PC-9 (cell line): ENCODE data around the gene DSTN. TPM values are rescaled to one million over a fixed set of nuclear protein-coding genes. Genes with fewer than 3 reads are reported as not detected.
A peak's percentile ranks its signal among the peaks of the same experiment; 100 is the strongest.

ENCODE experiments used
- BruUV-seq: library from RNA; stranded (reverse); fragments of 400-500 nt; replicated peaks from 2 replicates; lab custom pipeline; 2021; lab: Mats Ljungman, UMichigan
- CTCF ChIA-PET: fragments of 300-600 bp; sonication (Branson Sonifier 250); formaldehyde crosslinking; loops from one replicate; lab custom pipeline; 2022; ENCODE audit warnings: antibody characterized with exemption; lab: Charles Lee
- POLR2A ChIA-PET: fragments of 300-600 bp; sonication (Branson Sonifier 250); formaldehyde crosslinking; loops from one replicate; lab custom pipeline; 2022; ENCODE audit warnings: antibody characterized with exemption; ENCODE audit not compliant: unreplicated experiment; lab: Charles Lee
- DNase-seq, 2 experiments: peaks; one replicate each; pipeline versions ENCODE4 v3.0.0 to v3.0.0-alpha.2; 2015 to 2022; ENCODE audit warnings: mixed read lengths in 1 of 2
- H2AFZ ChIP-seq: fragments of 200-600 bp; sonication (generic); 2 replicates; pipeline ENCODE4 v1.8.1; 2017; ENCODE audit warnings: antibody characterized with exemption
- H3F3A ChIP-seq: fragments of 200-600 bp; sonication (generic); 2 replicates; pipeline ENCODE4 v1.8.1; 2017; ENCODE audit warnings: antibody characterized with exemption, mild to moderate bottlenecking, low read depth; ENCODE audit not compliant: insufficient read depth
- H3K27ac ChIP-seq: fragments of 200-600 bp; sonication (generic); 2 replicates; pipeline ENCODE4 v1.6.1; 2016; ENCODE audit warnings: mixed run types
- H3K27me3 ChIP-seq: fragments of 200-600 bp; sonication (generic); 2 replicates; pipeline ENCODE4 v1.6.1; 2016; ENCODE audit warnings: low read depth, mixed run types; ENCODE audit not compliant: insufficient read depth
- H3K36me3 ChIP-seq: fragments of 200-600 bp; sonication (generic); 2 replicates; pipeline ENCODE4 v1.6.1; 2016; ENCODE audit warnings: low read depth, mixed run types
- H3K4me1 ChIP-seq: fragments of 200-600 bp; sonication (generic); replicated peaks from 2 replicates; pipeline ENCODE4 v1.6.1; 2016; ENCODE audit warnings: mixed run types; ENCODE audit not compliant: insufficient read depth
- H3K4me2 ChIP-seq: fragments of 200-600 bp; sonication (generic); 2 replicates; pipeline ENCODE4 v1.6.1; 2017; ENCODE audit warnings: mixed run types
- H3K4me3 ChIP-seq: fragments of 200-600 bp; sonication (generic); 2 replicates; pipeline ENCODE4 v1.6.1; 2016; ENCODE audit warnings: mixed run types
- H3K79me2 ChIP-seq: fragments of 200-600 bp; sonication (generic); 2 replicates; pipeline ENCODE4 v1.6.1; 2017; ENCODE audit warnings: low read depth, mixed run types
- H3K9me2 ChIP-seq: fragments of 200-600 bp; sonication (generic); 2 replicates; pipeline ENCODE4 v1.8.1; 2017; ENCODE audit warnings: mild to moderate bottlenecking; ENCODE audit not compliant: insufficient read depth
- H3K9me3 ChIP-seq: fragments of 200-600 bp; sonication (generic); 2 replicates; pipeline ENCODE4 v1.8.1; 2016; ENCODE audit warnings: low read depth; ENCODE audit not compliant: insufficient read depth
- H4K20me1 ChIP-seq: fragments of 200-600 bp; sonication (generic); 2 replicates; pipeline ENCODE4 v1.8.1; 2017; ENCODE audit not compliant: insufficient read depth
- EZH2 ChIP-seq: fragments of 200-600 bp; sonication (generic); IDR thresholded peaks from 2 replicates; pipeline ENCODE4 v1.8.0; 2017; ENCODE audit warnings: antibody characterized with exemption, low read depth
- intact Hi-C: fragments of 100-400 bp; cut with micrococcal nuclease; formaldehyde crosslinking; loops from one replicate; pipeline ENCODE4 v1.10.0; 2022; ENCODE audit not compliant: unreplicated experiment
- total RNA-seq: library from RNA; stranded (reverse); gene quantifications from 2 replicates; pipeline ENCODE4 v1.2.3, GENCODE V29; 2021
- TF ChIP-seq, protein P1 (sequence below): fragments of 200-600 bp; sonication (generic); conservative IDR thresholded peaks from 2 replicates; pipeline ENCODE4 v1.6.1; 2017; ENCODE audit warnings: mixed run types, antibody characterized with exemption, mild to moderate bottlenecking, moderate library complexity

DSTN gene
- total RNA-seq, 1 experiment from 2014 or later, result 366 TPM

- Histone ChIP-seq H3K27me3 (no peaks in the 10 kb centered on the region), H3K4me1 (peaks cover 41% of the 10 kb centered on the region), H3K27ac (no peak overlapping the region), H3K36me3 (peaks cover 16% of the 10 kb centered on the region), H3K9me3 (no peaks in the 10 kb centered on the region; the same call in 1 of the 2 replicates), H3F3A (peaks cover 10% of the 10 kb centered on the region; the same call in 1 of the 2 replicates), H2AFZ (no peak overlapping the region), H3K79me2 (peaks cover 99% of the 10 kb centered on the region), H4K20me1 (peaks cover 67% of the 10 kb centered on the region), H3K9me2 (no peaks in the 10 kb centered on the region), H3K4me3 (no peak overlapping the region), H3K4me2 (no peak overlapping the region)
- ChIA-PET CTCF (interaction anchor here (0.5 to 1.0 kb wide), 2 partner anchors 13 to 935 kb away, joined by 3 to 5 read pairs; no protein-coding TSS in a partner anchor), POLR2A (no interaction called here)
- intact Hi-C loops, result no loop called here
- DNase-seq, result no peak
- no TSS peak for BruUV-seq
- TF ChIP-seq, protein P1, sequence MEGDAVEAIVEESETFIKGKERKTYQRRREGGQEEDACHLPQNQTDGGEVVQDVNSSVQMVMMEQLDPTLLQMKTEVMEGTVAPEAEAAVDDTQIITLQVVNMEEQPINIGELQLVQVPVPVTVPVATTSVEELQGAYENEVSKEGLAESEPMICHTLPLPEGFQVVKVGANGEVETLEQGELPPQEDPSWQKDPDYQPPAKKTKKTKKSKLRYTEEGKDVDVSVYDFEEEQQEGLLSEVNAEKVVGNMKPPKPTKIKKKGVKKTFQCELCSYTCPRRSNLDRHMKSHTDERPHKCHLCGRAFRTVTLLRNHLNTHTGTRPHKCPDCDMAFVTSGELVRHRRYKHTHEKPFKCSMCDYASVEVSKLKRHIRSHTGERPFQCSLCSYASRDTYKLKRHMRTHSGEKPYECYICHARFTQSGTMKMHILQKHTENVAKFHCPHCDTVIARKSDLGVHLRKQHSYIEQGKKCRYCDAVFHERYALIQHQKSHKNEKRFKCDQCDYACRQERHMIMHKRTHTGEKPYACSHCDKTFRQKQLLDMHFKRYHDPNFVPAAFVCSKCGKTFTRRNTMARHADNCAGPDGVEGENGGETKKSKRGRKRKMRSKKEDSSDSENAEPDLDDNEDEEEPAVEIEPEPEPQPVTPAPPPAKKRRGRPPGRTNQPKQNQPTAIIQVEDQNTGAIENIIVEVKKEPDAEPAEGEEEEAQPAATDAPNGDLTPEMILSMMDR, result no peak
- no peak for TF ChIP-seq EZH2
Measured at GRCh38 chr20:17580895-17581294, 11.0 kb downstream of the DSTN start.

DNA sequence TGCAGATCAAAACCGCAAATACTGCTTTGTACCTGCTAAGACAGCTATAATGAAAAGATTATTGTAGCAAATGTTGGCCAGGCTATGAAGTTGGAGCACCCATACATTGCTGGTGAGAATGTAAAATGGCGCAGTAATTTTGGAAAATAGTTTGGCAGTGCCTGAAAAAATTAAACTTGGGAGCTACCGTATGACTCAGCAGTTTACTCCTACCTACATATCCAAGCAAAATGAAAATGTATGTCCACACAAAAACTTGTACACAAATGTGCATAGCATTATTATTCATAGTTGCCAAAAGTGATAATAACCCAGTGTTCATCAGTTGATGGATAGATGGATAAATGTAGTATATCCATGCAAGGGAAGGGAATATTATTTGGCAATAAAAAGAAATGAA is 13.3 kb downstream of the DSTN start:
- H3K4me1 ChIP-seq, result peaks cover 33% of the 10 kb centered on the region
- peak overlapping the region; percentile 10; the same call in 1 of the 2 replicates for H3K27ac ChIP-seq
- TF ChIP-seq EZH2, result no peak
- intact Hi-C loops, result no loop called here
- POLR2A ChIA-PET, result interaction anchor here (0.8 to 1.0 kb wide), 2 partner anchors 9 to 13 kb away, joined by 4 to 14 read pairs; partner anchors contain the start of gene DSTN
- peaks cover 62% of the 10 kb centered on the region for H4K20me1 ChIP-seq
- BruUV-seq, result no TSS peak
- H2AFZ ChIP-seq, result no peak overlapping the region
- H3F3A ChIP-seq, result peaks cover 15% of the 10 kb centered on the region; the same call in 1 of the 2 replicates
- no peaks in the 10 kb centered on the region for H3K27me3 ChIP-seq
- no peak overlapping the region for H3K4me2 ChIP-seq
- H3K9me3 ChIP-seq, result no peaks in the 10 kb centered on the region; the same call in 1 of the 2 replicates
- H3K9me2 ChIP-seq, result no peaks in the 10 kb centered on the region
- H3K4me3 ChIP-seq, result no peak overlapping the region
- H3K36me3 ChIP-seq, result peaks cover 9% of the 10 kb centered on the region
- no peak for DNase-seq
- CTCF ChIA-PET, result no interaction called here
- H3K79me2 ChIP-seq, result peaks cover 99% of the 10 kb centered on the region

DNA sequence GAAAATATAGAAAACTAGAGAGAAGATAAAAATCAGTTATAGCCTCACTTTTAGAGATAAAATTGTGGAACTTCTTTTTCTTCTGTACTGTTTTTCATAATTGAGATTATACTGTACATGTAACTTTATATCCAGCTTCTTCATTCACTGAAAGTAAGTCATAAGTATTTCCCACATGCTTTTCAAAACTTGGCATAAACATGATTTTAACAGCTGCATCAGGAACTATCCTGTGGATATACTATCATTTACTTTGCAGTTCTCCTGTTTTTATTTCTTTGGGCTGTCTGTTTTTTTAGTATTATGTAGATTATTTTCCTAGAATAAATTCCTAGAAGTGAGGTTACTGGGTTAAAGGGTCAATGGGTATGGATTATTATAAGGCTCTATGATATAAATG is 14.8 kb downstream of the DSTN start:
- H3K9me3 ChIP-seq, result no peaks in the 10 kb centered on the region; the same call in 1 of the 2 replicates
- H3K4me1 ChIP-seq, result peaks cover 25% of the 10 kb centered on the region
- H3F3A ChIP-seq, result peaks cover 19% of the 10 kb centered on the region; the same call in 1 of the 2 replicates
- intact Hi-C loops, result no loop called here
- no peaks in the 10 kb centered on the region for H3K27me3 ChIP-seq
- TF ChIP-seq EZH2, result no peak
- TF ChIP-seq, protein P1, result no peak
- ChIA-PET CTCF (no interaction called here), POLR2A (interaction anchor here (0.6 kb wide), 1 partner anchor 261 kb away, joined by 4 read pairs; no protein-coding TSS in a partner anchor)
- H3K9me2 ChIP-seq, result no peaks in the 10 kb centered on the region
- no peak overlapping the region for H2AFZ ChIP-seq
- peaks cover 9% of the 10 kb centered on the region for H3K36me3 ChIP-seq
- no TSS peak for BruUV-seq
- no peak overlapping the region for H3K4me3 ChIP-seq
- no peak overlapping the region for H3K4me2 ChIP-seq
- peaks cover 55% of the 10 kb centered on the region for H4K20me1 ChIP-seq
- peaks cover 98% of the 10 kb centered on the region for H3K79me2 ChIP-seq
- DNase-seq, result no peak
- 0 out of 2 replicates have a peak overlapping the region, but pooled peaks have one; percentile 21 for H3K27ac ChIP-seq
